OCI-LY1 (cell line): Measurements from ENCODE around the gene RAB15.

ENCODE experiments used
- EZH2 ChIP-seq: fragments of 200-600 bp; sonication (generic), shearing (Covaris generic); IDR thresholded peaks from 2 replicates; pipeline ENCODE4 v1.8.0; 2017; ENCODE audit warnings: borderline replicate concordance, mixed run types, mild to moderate bottlenecking, antibody characterized with exemption, low read length, moderate library complexity, mixed read lengths
- TF ChIP-seq, protein P1 (sequence below): fragments of 200-600 bp; sonication (generic), shearing (Covaris generic); IDR thresholded peaks from 2 replicates; pipeline ENCODE4 v1.5.1; 2017; ENCODE audit warnings: mild to moderate bottlenecking, antibody characterized with exemption, low read length, moderate library complexity, mixed read lengths

DNA sequence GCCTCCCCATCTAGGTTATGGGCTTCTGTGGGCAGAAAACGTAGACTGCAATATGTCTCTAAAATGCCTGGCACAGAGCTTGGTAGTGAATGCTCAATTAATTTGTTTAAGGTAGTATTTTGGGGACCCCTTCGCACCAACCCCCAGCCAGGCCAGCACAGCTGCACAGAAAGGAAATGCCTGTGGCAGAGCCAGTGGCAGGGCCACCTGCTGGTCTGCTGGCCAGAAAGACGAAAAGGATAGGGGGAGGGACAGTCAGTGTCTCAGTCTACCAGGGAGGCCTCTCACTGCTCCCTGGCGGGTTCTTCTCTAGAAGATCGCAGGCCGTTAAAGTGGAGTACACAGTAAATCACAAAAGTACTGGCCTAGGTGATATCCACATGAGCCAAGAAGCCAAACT is 3.5 kb downstream of the RAB15 start:
- TF ChIP-seq, protein P1, sequence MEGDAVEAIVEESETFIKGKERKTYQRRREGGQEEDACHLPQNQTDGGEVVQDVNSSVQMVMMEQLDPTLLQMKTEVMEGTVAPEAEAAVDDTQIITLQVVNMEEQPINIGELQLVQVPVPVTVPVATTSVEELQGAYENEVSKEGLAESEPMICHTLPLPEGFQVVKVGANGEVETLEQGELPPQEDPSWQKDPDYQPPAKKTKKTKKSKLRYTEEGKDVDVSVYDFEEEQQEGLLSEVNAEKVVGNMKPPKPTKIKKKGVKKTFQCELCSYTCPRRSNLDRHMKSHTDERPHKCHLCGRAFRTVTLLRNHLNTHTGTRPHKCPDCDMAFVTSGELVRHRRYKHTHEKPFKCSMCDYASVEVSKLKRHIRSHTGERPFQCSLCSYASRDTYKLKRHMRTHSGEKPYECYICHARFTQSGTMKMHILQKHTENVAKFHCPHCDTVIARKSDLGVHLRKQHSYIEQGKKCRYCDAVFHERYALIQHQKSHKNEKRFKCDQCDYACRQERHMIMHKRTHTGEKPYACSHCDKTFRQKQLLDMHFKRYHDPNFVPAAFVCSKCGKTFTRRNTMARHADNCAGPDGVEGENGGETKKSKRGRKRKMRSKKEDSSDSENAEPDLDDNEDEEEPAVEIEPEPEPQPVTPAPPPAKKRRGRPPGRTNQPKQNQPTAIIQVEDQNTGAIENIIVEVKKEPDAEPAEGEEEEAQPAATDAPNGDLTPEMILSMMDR: no peak
- no peak for TF ChIP-seq EZH2
